GM23338 (cell line): ENCODE results near the gene SLC16A9. TPM values are rescaled to one million over a fixed set of nuclear protein-coding genes. Genes with fewer than 3 reads are reported as not detected.

Experiments
- ATAC-seq: fragments of 200-7000 bp; cut with Tn5 transposase; 3 replicates; pipeline ENCODE4 v1.9.1; 2020
- DNase-seq: peaks from one replicate; pipeline ENCODE4 v3.0.0-alpha.2; 2015; ENCODE audit warnings: low spot score
- H2AFZ ChIP-seq: fragments of 200-600 bp; sonication (generic); 2 replicates; pipeline ENCODE4 v1.8.0; 2016; ENCODE audit warnings: antibody characterized with exemption, mild to moderate bottlenecking, moderate library complexity
- H3F3A ChIP-seq: fragments of 200-600 bp; sonication (generic); replicated peaks from 2 replicates; pipeline ENCODE4 v1.8.0; 2017; ENCODE audit warnings: antibody characterized with exemption, mixed run types, low read depth
- H3K27ac ChIP-seq: fragments of 200-600 bp; sonication (generic); 2 replicates; pipeline ENCODE4 v1.6.1; 2016; ENCODE audit warnings: low read depth
- H3K27me3 ChIP-seq: fragments of 200-600 bp; sonication (generic); 2 replicates; pipeline ENCODE4 v1.8.0; 2016; ENCODE audit warnings: mild to moderate bottlenecking, mixed run types, moderate library complexity; ENCODE audit not compliant: insufficient read depth
- H3K36me3 ChIP-seq: fragments of 200-600 bp; sonication (generic); 2 replicates; pipeline ENCODE4 v1.8.0; 2016; ENCODE audit warnings: mild to moderate bottlenecking; ENCODE audit not compliant: insufficient read depth
- H3K4me1 ChIP-seq: fragments of 200-600 bp; sonication (generic); 2 replicates; pipeline ENCODE4 v1.8.0; 2016; ENCODE audit warnings: mild to moderate bottlenecking, moderate library complexity; ENCODE audit not compliant: insufficient read depth
- H3K4me2 ChIP-seq: fragments of 200-600 bp; sonication (generic); 2 replicates; pipeline ENCODE4 v1.7.1; 2017; ENCODE audit warnings: mixed run types
- H3K4me3 ChIP-seq: fragments of 200-600 bp; sonication (generic); 2 replicates; pipeline ENCODE4 v1.6.1; 2016; ENCODE audit warnings: mixed run types
- H3K79me2 ChIP-seq: fragments of 200-600 bp; sonication (generic); replicated peaks from 2 replicates; pipeline ENCODE4 v1.8.0; 2017; ENCODE audit warnings: mild to moderate bottlenecking; ENCODE audit not compliant: insufficient read depth
- H3K9me2 ChIP-seq: fragments of 200-600 bp; sonication (generic); 2 replicates; pipeline ENCODE4 v1.8.0; 2017; ENCODE audit not compliant: insufficient read depth
- H4K20me1 ChIP-seq: fragments of 200-600 bp; sonication (generic); replicated peaks from 2 replicates; pipeline ENCODE4 v1.8.0; 2017; ENCODE audit warnings: mild to moderate bottlenecking; ENCODE audit not compliant: insufficient read depth
- H3K27ac Mint-ChIP-seq: 2 replicates; pipeline ENCODE4 v1.8.0; 2020; ENCODE audit warnings: inconsistent platforms, mild to moderate bottlenecking, moderate library complexity, mixed read lengths
- H3K27me3 Mint-ChIP-seq: 3 replicates; pipeline ENCODE4 v1.8.0; 2022; ENCODE audit warnings: low read depth, mild to moderate bottlenecking, moderate library complexity, mixed read lengths, inconsistent platforms; ENCODE audit not compliant: insufficient read depth, poor library complexity
- H3K36me3 Mint-ChIP-seq: 3 replicates; pipeline ENCODE4 v1.8.0; 2021; ENCODE audit warnings: low read depth, mild to moderate bottlenecking, inconsistent platforms, moderate library complexity, mixed read lengths
- H3K4me1 Mint-ChIP-seq: 3 replicates; pipeline ENCODE4 v1.8.0; 2020; ENCODE audit warnings: mild to moderate bottlenecking, inconsistent platforms, mixed read lengths
- H3K4me3 Mint-ChIP-seq: 3 replicates; pipeline ENCODE4 v1.8.0; 2021; ENCODE audit warnings: moderate library complexity, mild to moderate bottlenecking, inconsistent platforms, mixed read lengths
- H3K9me3 Mint-ChIP-seq: 3 replicates; pipeline ENCODE4 v1.8.0; 2020; ENCODE audit warnings: moderate library complexity, mild to moderate bottlenecking, inconsistent platforms, mixed read lengths
- CREB1 ChIP-seq: fragments of 250-450 bp; sonication (Bioruptor Pico); IDR thresholded peaks from 2 replicates; pipeline ENCODE4 v1.5.0; 2020; ENCODE audit warnings: low read depth, mild to moderate bottlenecking, moderate library complexity
- POLR2AphosphoS5 ChIP-seq: IDR thresholded peaks from 2 replicates; pipeline ENCODE4 v1.6.1; 2016; ENCODE audit warnings: antibody characterized with exemption, low read depth
- REST ChIP-seq: IDR thresholded peaks from one replicate; pipeline ENCODE4 v1.6.1; 2018; ENCODE audit warnings: antibody characterized with exemption; ENCODE audit not compliant: unreplicated experiment
- STAT1 ChIP-seq: IDR thresholded peaks from one replicate; pipeline ENCODE4 v1.6.1; 2016; ENCODE audit warnings: antibody characterized with exemption; ENCODE audit not compliant: unreplicated experiment
- ZNF114 ChIP-seq: fragments of 250-450 bp; sonication (Bioruptor Pico); IDR thresholded peaks from 2 replicates; pipeline ENCODE4 v1.5.0; 2020; ENCODE audit warnings: mild to moderate bottlenecking, moderate library complexity
- ZNF462 ChIP-seq: fragments of 250-450 bp; sonication (Bioruptor Pico); IDR thresholded peaks from 2 replicates; pipeline ENCODE4 v1.5.0; 2020; ENCODE audit warnings: mild to moderate bottlenecking, moderate library complexity
- polyA plus RNA-seq: library from polyadenylated mRNA; unstranded; fragments of >200 nt; fragmentation: Nextera tagmentation; extraction: Ambion mirVana; gene quantifications from 2 replicates; pipeline ENCODE4 v1.2.1, GENCODE V29; 2016
- total RNA-seq: library from RNA; depleted of rRNA; stranded (reverse); fragments of >200 nt; shearing (Covaris generic); gene quantifications from 2 replicates; pipeline ENCODE4 v1.2.3, GENCODE V29; 2014

Gene SLC16A9
- total and polyA plus RNA-seq, 2 experiments from 2014 or later, result 6.5 to 11.4 TPM

GRCh38 chr10:59627366-59628018, 82.2 kb downstream of the SLC16A9 start:
- Histone ChIP-seq H3K4me3 (no peak overlapping the region), H3K4me1 (peaks cover 9% of the 10 kb centered on the region), H3K36me3 (no peaks in the 10 kb centered on the region), H3K4me2 (no peak overlapping the region), H2AFZ (no peak overlapping the region), H3F3A (no peaks in the 10 kb centered on the region), H3K79me2 (no peaks in the 10 kb centered on the region), H3K27me3 (no peaks in the 10 kb centered on the region), H3K27ac (no peak overlapping the region), H4K20me1 (no peaks in the 10 kb centered on the region), H3K9me2 (no peaks in the 10 kb centered on the region)
- Mint-ChIP-seq H3K9me3 (no peaks in the 10 kb centered on the region), H3K4me3 (no peak overlapping the region), H3K27ac (no peak overlapping the region), H3K4me1 (peaks cover 20% of the 10 kb centered on the region), H3K36me3 (no peaks in the 10 kb centered on the region), H3K27me3 (peaks cover 2% of the 10 kb centered on the region)
- ATAC-seq (no peak), DNase-seq (no peak)
- no peak for TF ChIP-seq ZNF114 (CRISPR knock-in tag)
- no peak for TF ChIP-seq REST
- no peak for TF ChIP-seq CREB1
- no peak for TF ChIP-seq STAT1
- TF ChIP-seq POLR2AphosphoS5, result no peak
- TF ChIP-seq ZNF462 (CRISPR knock-in tag), result no peak
